NCI-H1092 (cell line): ENCODE measurements around the gene KITLG.
"Not testable (repeated sequence)": the region's sequence is repeated elsewhere in the genome, so short reads cannot be mapped to it uniquely, and the experiment has no call there.

ENCODE experiments used
- DNase-seq: peaks from one replicate; lab custom pipeline; 2025; lab: John Stamatoyannopoulos, UW

The KITLG gene

DNA sequence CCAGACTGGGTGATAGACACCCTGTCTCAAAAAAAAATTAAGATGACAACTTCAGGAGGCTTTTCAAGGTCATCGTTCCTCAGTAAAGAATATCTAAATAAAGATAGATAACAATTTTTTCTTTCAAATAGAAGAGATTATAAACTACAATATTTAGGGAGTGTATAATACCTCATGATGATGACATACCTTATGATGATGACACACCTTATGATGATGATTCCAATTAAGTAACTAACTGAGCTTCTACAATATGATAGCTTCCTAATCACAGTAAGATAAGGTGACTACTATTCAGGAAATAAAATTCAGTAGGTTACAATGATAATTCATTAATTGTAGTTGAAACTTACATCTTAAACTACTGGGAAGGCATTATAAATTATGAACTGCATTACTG lies 40.4 kb downstream of the KITLG start:
- no peak for DNase-seq

DNA sequence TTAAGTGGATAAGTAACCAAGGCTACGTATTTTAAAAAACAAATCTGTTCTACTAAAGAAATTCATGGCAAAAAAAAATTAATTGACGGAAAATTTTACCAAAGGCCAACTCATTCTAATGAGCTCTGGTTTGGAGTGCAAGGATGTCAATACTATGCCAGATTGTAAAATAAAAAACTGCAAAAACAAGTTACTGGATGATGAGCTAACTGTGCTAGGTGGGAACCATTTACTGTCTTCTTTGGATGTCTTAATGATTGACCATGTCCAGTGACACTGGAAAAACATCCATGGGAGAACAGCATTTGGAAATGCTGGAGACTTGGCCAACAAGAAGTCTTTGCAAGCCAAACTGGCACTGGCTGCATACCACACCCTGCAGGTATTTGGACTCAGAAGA lies 41.6 kb downstream of the KITLG start:
- DNase-seq: no peak

DNA sequence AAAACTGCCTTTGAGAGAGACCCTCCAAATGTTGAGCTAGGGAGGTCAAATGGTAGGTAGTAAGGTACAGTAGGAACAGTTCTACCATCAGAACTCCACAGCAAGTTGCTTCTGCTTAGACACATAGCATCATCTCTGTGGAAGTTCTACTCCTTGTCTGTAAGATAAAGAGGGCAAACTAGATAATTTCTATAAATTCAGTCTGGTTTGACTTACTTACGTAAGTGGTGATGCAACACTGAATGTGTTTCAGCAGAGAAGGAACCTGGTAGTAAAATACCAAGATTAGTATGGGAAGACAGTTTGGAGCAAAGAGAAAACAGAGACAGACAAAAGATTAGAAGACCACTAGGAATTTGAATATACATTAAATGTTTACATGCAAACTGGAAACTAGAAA lies 42.0 kb downstream of the KITLG start:
- no peak for DNase-seq

GRCh38 chr12:88530868-88531267 lies 49.4 kb downstream of the KITLG start:
- DNase-seq: no peak

DNA sequence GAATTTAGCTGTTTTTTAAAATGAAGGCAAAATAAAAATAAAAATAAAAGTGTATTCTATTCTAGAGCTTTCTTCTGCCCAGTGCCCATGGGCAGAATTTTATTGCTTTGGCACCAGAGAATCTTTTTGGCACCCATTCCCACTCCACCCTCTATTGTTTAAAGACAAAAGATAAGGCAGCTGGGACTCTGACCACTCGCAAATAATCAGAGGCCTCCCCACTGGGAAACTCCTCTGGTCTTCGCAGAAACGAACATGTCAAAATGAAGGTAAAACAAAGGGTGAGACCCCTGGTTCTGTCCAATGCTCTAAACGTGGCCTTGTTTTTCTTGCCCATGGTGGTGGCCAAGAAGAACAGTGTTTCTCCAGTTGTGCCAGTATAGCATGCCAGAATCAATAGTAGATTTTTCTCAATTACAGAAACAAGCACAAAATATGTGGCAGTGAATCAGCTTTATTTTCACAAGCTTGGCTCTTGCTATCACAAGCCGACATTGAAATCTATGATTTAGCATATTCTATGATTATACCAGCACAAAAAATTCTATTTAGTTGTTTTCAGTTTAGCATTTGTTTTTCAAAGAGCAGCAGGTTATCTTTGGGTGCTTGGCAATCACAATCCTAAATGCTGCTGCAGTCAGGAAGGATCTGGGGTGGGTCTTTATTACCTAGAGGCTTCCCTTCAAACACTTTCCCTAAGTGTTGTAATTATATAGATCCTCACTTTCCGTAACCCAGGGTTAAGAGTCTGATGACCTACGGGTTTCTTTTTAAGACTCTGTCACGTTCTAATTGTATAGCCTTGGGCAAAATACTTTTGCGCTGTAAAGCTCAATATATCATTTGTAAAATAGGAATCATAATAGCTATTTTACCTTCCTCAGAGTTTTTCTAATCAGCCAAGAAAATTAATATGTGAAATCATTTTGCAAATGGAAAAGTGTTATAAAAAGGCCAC lies 50.5 kb downstream of the KITLG start:
- peak; percentile 17 for DNase-seq

DNA sequence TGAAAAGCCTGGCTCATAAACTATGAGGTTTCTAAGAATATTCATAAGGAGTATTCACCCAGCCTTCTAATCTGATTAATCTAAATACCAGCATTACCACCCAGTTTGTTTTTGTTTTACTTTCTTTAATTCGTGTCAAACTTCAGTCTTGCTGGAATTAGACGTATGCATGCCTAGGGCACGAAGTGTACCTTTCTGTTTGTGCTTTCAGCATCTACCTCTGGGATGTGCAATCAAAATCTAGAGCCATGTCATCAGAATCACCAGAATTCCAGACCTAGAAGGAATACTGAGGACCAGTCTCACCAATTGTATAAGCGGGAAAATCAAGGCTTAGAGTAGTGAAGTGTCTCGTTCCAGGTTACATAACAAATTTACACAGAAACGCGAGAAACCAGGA lies 57.3 kb downstream of the KITLG start:
- DNase-seq: no peak

DNA sequence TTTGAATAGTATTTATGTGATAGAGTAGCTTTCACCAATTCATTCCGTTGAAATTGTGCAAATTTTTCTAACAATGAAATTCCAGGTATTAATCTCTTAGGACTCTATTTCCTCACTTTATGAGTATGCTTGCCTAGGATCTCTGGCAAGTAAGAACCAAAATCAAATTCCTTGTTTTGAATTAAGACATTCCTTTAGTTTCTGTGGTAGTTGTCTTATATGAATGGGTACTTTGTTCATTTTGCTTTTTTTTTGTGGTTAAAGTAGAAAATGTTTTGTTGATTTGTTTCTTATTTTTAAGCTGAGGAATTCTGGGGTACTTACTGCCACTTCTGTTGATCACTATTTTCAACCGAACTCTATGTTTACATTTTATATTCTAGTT lies 59.8 kb downstream of the KITLG start:
- no peak for DNase-seq

DNA sequence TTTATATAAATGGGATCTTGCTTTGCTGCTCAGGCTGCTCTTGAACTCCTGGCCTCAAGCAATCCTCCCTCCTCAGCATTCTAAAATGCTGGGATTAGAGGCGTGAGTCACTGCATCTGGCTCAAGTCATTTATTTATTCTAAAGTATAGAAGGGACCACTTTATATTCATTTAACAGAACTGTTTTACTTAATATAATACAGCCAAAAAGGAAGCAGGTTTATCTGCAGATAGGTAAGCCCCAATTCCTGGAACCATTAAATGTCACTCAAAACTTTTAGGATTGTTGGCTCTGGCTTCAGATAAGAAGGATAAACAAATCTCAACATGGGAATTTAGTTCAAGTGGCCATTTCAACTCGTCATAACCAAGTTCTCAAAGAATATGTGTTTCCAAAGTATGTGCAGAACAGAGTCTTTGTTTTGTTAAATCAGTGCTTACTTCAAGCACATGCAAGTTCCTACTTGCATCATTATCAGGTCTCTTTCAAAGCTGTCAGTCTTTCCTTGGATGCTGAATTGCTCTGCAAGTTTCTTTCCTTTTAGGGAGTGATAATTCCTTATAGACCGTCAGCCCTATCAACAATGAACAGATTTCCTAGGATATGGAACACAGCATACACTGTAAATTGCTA lies 60.4 kb downstream of the KITLG start:
- DNase-seq: no peak

- DNase-seq: no peak
Measured at GRCh38 chr12:88518863-88519403, 61.3 kb downstream of the KITLG start.

- no peak for DNase-seq
Measured at GRCh38 chr12:88516811-88517210, 63.5 kb downstream of the KITLG start.

DNA sequence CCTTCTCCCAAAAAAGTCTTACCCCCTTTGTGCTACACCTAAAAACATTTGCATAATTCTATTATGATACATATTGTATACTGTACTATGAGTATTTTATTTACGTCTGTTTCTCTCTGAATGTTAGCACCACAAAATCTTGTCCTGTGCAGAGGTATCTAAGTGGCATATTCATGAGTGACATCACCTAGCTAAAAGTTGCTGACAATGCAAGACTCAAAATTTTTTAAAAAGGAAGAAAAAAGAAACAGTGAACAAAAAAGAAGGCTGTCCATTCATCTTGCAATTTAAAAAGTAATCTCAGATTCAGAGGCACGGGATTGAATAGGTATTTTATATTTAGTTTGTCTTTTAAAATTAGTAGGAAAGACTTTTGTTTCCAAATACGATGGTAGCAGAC lies 69.4 kb downstream of the KITLG start:
- DNase-seq: no peak

DNA sequence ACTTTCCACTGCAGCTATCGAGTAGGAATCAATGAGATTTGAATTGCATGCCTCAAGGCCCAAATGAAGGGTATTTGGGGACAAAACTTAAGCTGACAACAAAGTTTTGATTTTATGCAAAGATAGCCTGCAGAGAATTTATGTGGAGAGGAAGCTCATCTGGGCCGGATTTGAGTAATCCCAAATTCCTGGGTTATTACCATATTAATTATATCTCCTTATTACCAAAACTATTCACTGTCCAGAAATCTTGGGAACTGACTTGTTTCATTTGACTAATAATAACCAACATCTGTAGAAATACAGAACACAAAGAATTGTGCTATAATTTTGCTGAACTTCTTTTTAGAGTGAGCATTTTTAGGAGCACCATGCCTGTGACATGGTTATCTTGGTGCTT lies 70.4 kb downstream of the KITLG start:
- DNase-seq: no peak

GRCh38 chr12:88509347-88509746 lies 70.9 kb downstream of the KITLG start:
- DNase-seq: no peak

GRCh38 chr12:88507851-88508250 lies 72.4 kb downstream of the KITLG start:
- not testable (repeated sequence) for DNase-seq

GRCh38 chr12:88507270-88507669 lies 73.0 kb downstream of the KITLG start:
- DNase-seq: no peak

- no peak for DNase-seq
Measured at GRCh38 chr12:88505696-88506095, 74.6 kb downstream of the KITLG start.

GRCh38 chr12:88503281-88503703 lies 77.0 kb downstream of the KITLG start:
- no peak for DNase-seq

DNA sequence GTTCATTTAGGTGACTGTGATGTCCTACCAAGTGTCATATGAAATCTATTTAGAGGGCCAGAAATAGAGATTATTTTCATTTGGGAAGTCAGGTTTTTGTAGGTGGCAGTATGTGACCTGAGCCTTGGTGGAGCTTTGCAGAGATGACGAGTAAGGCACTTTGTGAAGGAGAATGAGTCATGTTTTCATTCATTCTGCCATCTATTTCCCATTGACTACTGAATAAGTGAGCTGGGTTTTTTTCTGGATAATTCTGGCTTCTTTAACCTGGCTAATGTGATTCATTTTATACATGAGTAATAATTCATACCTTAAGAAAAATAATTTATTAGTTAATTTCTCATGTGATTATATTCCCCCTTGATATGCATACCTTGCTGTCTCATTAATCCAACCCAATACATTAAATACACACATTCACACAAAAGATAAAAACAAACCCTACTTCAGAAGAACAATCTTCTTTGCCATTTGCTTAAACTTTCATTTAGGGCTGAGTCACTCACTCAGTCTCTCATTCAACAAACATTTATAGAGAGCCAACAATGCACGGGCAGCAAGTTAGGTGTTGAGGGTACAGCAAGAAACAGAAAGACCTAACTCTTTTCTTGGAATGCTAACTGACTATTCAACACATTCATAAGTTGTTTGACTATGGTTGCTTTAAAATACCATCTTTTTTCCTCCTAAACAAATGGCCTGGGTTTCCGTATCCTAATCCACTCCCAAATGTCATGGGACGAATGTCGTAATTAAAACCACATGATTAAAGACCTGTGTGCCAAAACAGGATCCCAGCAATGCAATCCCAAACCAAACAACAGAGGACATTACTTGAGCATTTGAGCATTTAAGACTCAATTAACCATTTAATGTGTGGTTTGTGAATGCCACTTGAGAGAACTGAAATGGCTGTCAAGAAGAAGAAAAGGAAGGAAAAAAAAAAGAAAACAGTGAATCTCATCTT lies 78.0 kb downstream of the KITLG start:
- DNase-seq: no peak

DNA sequence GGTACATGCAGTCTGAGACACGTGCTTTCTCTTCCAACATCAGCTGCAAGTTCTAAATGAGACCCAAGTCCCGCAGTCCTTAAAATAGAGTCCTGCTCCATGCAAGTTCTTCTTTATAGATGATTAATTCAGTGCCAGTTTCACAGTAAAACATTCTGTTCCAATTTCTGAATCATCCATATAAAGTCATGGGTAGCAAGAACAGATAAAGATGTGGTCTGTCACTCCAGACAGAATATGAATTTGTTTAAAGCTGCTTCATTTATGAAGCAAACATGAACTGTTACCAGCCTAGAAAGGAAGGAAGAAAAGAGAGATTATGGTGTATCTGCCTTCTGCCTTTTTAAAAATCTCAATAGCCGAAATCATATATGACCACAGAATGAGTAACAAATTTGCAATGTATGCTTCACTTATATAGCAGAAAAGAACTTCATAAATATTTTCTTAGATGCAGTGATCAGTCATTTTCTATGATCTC lies 83.3 kb downstream of the KITLG start:
- no peak for DNase-seq

DNA sequence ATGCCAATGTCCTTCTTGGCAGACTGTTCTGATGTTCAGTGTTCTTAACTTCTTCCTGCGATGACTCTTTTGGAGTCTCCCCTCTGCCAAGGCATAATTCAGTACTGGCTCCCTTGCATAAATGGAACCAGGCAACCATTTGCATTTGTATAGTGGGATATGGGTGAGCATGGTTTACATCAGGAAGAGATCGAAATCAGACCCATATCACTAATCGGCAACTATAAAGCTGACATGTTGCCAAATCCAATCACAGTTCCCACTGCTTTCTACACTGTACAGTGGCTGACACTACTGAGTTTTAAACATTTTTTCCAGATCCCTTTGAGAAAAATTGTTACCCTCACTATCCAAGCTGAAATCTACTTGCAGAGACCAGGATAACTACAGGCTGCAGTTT lies 83.8 kb downstream of the KITLG start:
- no peak for DNase-seq

- no peak for DNase-seq
Measured at GRCh38 chr12:88495031-88495430, 85.2 kb downstream of the KITLG start.

- no peak for DNase-seq
Measured at GRCh38 chr12:88494520-88494919, 85.8 kb downstream of the KITLG start.
